ENCODE data around the gene ABTB2.

GRCh38 chr11:34275486-34275885, 82.3 kb downstream of the ABTB2 start:
- TF ChIP-seq POLR2A (IDR thresholded peaks at IDR 0.05) (no peak), CTCF (IDR thresholded peaks at IDR 0.05) (no peak)

Measured in tibial nerve (tissue), 3 donors.